CD4-positive, alpha-beta T cell (primary cell): ENCODE data around the gene MYBPC3. TPM values are rescaled to one million over a fixed set of nuclear protein-coding genes. Genes with fewer than 3 reads are reported as not detected.

Experiments used
- ATAC-seq: fragments of 200-7000 bp; cut with Tn5 transposase; one replicate; pipeline ENCODE4 v1.10.0; 2022; ENCODE audit warnings: mild to moderate bottlenecking; ENCODE audit not compliant: poor library complexity
- CTCF ChIA-PET: fragments of 350-600 bp; sonication (Branson Sonifier 250); formaldehyde crosslinking; loops from one replicate; lab custom pipeline; 2021; ENCODE audit warnings: antibody characterized with exemption, inconsistent platforms; lab: Charles Lee
- POLR2A ChIA-PET: fragments of 350-600 bp; sonication (Branson Sonifier 250); formaldehyde crosslinking; loops from one replicate; lab custom pipeline; 2021; ENCODE audit warnings: antibody characterized with exemption, inconsistent platforms; lab: Charles Lee
- DNase-seq, 14 experiments: peaks; one replicate each; pipeline ENCODE4 v3.0.0-alpha.2; 2013 to 2020; ENCODE audit warnings: mixed read lengths in 2 of 14
- H3K27ac ChIP-seq, 2 donors: one replicate each; pipeline versions ENCODE4 v1.5.1 to v1.7.0; 2013; ENCODE audit warnings: low read length in 2 of 2, low read depth in 1 of 2, mild to moderate bottlenecking in 1 of 2
- H3K27me3 ChIP-seq, 2 experiments: 1 replicate in 1 of 2; 2 replicates in 1 of 2; pipeline versions ENCODE4 v1.6.1 to v1.7.0; 2013; ENCODE audit warnings: low read length in 2 of 2, control low read depth in 1 of 2, mild to moderate bottlenecking in 1 of 2, moderate library complexity in 1 of 2; ENCODE audit not compliant: insufficient read depth in 2 of 2, control insufficient read depth in 1 of 2
- H3K36me3 ChIP-seq: one replicate; pipeline ENCODE4 v1.6.1; 2013; ENCODE audit warnings: low read length, control low read depth; ENCODE audit not compliant: insufficient read depth
- H3K4me1 ChIP-seq: one replicate; pipeline ENCODE4 v1.6.1; 2013; ENCODE audit warnings: low read length, control low read depth; ENCODE audit not compliant: insufficient read depth
- H3K4me3 ChIP-seq: one replicate; pipeline ENCODE4 v1.5.1; 2013; ENCODE audit warnings: mild to moderate bottlenecking, low read length, moderate library complexity
- H3K9me3 ChIP-seq, 2 experiments: 1 replicate in 1 of 2; 2 replicates in 1 of 2; pipeline versions ENCODE4 v1.6.1 to v1.7.0; 2013; ENCODE audit warnings: low read length in 2 of 2, mild to moderate bottlenecking in 2 of 2, control low read depth in 1 of 2, moderate library complexity in 1 of 2; ENCODE audit not compliant: control insufficient read depth in 1 of 2, insufficient read depth in 1 of 2
- H3K27ac Mint-ChIP-seq: one replicate; pipeline ENCODE4 v1.8.0; 2020; ENCODE audit warnings: mixed read lengths
- H3K27me3 Mint-ChIP-seq: one replicate; pipeline ENCODE4 v1.8.0; 2021; ENCODE audit warnings: mixed read lengths
- H3K36me3 Mint-ChIP-seq: one replicate; pipeline ENCODE4 v1.8.0; 2021; ENCODE audit warnings: low read depth, mixed read lengths
- H3K4me1 Mint-ChIP-seq: one replicate; pipeline ENCODE4 v1.8.0; 2021; ENCODE audit warnings: low read depth, mixed read lengths
- H3K4me3 Mint-ChIP-seq: one replicate; pipeline ENCODE4 v1.8.0; 2020; ENCODE audit warnings: mild to moderate bottlenecking, mixed read lengths
- H3K9me3 Mint-ChIP-seq: one replicate; pipeline ENCODE4 v1.8.0; 2020; ENCODE audit warnings: mixed read lengths
- CTCF ChIP-seq: fragments of 200-600 bp; IDR thresholded peaks from one replicate; pipeline ENCODE4 v1.8.0; 2022; ENCODE audit warnings: antibody characterized with exemption, mild to moderate bottlenecking
- intact Hi-C, 2 experiments: fragments of 100-400 bp; cut with DNase I in 1 of 2; cut with micrococcal nuclease in 1 of 2; formaldehyde crosslinking; loops; one replicate each; pipeline versions ENCODE4 v1.15.1 to v1.9.0; 2023 to 2025; cut with DNase I, micrococcal nuclease
- total RNA-seq, 174 experiments: library from RNA in 2 of 174; stranded (reverse) in 2 of 174; gene quantifications; one replicate each; pipeline ENCODE4 v1.2.3 and lab custom pipeline; 2021 to 2026

The MYBPC3 gene
- total RNA-seq, 2 experiments from 2014 or later: not detected

DNA sequence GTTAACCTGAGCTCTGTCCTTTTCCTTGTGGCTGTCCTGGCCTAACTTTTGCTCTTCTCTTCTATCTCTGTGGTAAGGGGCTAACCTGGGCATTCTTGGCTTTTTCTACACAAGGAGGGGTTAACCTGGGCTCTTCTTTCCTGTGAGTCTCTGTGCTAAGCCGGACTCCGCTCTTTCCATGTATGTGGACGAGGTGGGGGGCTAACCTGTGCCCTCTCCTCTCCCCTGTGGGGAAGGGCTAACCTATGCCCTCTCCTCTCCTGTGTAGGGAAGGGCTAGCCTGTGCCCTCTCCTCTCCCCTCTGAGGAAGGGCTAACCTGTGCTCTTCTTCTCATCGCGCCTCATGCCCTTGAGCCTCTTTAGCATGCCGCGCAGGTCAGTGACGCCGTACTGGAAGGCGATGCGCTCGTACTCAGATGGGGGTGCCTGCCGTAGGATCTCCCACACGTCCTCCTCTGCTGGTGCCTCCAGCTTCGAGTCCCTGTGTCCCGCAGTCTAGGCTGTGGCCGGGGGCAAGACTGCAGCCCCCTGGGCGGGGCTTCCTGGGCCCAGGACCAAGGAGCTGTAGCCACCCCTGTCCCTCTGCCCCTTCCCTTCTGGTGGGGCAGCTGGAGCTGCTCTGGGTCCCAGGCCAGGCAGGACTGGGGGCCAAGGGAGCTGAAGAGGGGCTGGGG is 6.5 kb downstream of the MYBPC3 start:
- H3K4me3 ChIP-seq: no peak overlapping the region
- no peak for DNase-seq
- ChIA-PET POLR2A (no interaction called here), CTCF (no interaction called here)
- Mint-ChIP-seq H3K36me3 (no peaks in the 10 kb centered on the region), H3K4me1 (no peaks in the 10 kb centered on the region), H3K4me3 (no peak overlapping the region), H3K27ac (no peak overlapping the region), H3K9me3 (no peaks in the 10 kb centered on the region), H3K27me3 (no peaks in the 10 kb centered on the region)
- H3K36me3 ChIP-seq: no peaks in the 10 kb centered on the region
- no peak for TF ChIP-seq CTCF
- H3K27me3 ChIP-seq: no peaks in the 10 kb centered on the region
- H3K27ac ChIP-seq: no peak overlapping the region
- no peak for ATAC-seq
- intact Hi-C loops: no loop called here
- H3K4me1 ChIP-seq: no peaks in the 10 kb centered on the region
- no peaks in the 10 kb centered on the region for H3K9me3 ChIP-seq

GRCh38 chr11:47342854-47343253 is 9.6 kb downstream of the MYBPC3 start:
- ChIA-PET CTCF (no interaction called here), POLR2A (no interaction called here)
- ATAC-seq (no peak), DNase-seq (no peak)
- H3K27ac Mint-ChIP-seq: no peak overlapping the region
- Histone ChIP-seq H3K27ac (no peak overlapping the region), H3K9me3 (no peaks in the 10 kb centered on the region), H3K36me3 (no peaks in the 10 kb centered on the region), H3K4me1 (no peaks in the 10 kb centered on the region), H3K27me3 (no peaks in the 10 kb centered on the region), H3K4me3 (no peak overlapping the region)
- H3K9me3 Mint-ChIP-seq: no peaks in the 10 kb centered on the region
- intact Hi-C loops: no loop called here
- no peaks in the 10 kb centered on the region for H3K27me3 Mint-ChIP-seq
- TF ChIP-seq CTCF: no peak
- H3K36me3 Mint-ChIP-seq: no peaks in the 10 kb centered on the region
- no peaks in the 10 kb centered on the region for H3K4me1 Mint-ChIP-seq
- H3K4me3 Mint-ChIP-seq: no peak overlapping the region

- no peak overlapping the region for H3K4me3 ChIP-seq
- H3K4me1 Mint-ChIP-seq: no peaks in the 10 kb centered on the region
- POLR2A ChIA-PET: no interaction called here
- ATAC-seq (no peak), DNase-seq (no peak)
- H3K27me3 ChIP-seq: no peaks in the 10 kb centered on the region
- H3K36me3 Mint-ChIP-seq: no peaks in the 10 kb centered on the region
- no peaks in the 10 kb centered on the region for H3K4me1 ChIP-seq
- no peak for TF ChIP-seq CTCF
- H3K36me3 ChIP-seq: no peaks in the 10 kb centered on the region
- no peak overlapping the region for H3K27ac Mint-ChIP-seq
- CTCF ChIA-PET: no interaction called here
- H3K27me3 Mint-ChIP-seq: no peaks in the 10 kb centered on the region
- no peak overlapping the region for H3K4me3 Mint-ChIP-seq
- no peaks in the 10 kb centered on the region for H3K9me3 ChIP-seq
- intact Hi-C loops: no loop called here
- H3K9me3 Mint-ChIP-seq: no peaks in the 10 kb centered on the region
- H3K27ac ChIP-seq: no peak overlapping the region
Measured at GRCh38 chr11:47342036-47342803, 10.3 kb downstream of the MYBPC3 start.
